Measurements from ENCODE around the gene SLC4A3. TPM values are rescaled to one million over a fixed set of nuclear protein-coding genes. Genes with fewer than 3 reads are reported as not detected.

The SLC4A3 gene
- total RNA-seq, 4 donors from 2014 or later: 0.34 to 2.1 (median 0.90) TPM

- peak in 1 of 2 donors; percentile 25 for DNase-seq (ENCODE audit: low spot score in 2 of 2)
- TF ChIP-seq, protein P1, sequence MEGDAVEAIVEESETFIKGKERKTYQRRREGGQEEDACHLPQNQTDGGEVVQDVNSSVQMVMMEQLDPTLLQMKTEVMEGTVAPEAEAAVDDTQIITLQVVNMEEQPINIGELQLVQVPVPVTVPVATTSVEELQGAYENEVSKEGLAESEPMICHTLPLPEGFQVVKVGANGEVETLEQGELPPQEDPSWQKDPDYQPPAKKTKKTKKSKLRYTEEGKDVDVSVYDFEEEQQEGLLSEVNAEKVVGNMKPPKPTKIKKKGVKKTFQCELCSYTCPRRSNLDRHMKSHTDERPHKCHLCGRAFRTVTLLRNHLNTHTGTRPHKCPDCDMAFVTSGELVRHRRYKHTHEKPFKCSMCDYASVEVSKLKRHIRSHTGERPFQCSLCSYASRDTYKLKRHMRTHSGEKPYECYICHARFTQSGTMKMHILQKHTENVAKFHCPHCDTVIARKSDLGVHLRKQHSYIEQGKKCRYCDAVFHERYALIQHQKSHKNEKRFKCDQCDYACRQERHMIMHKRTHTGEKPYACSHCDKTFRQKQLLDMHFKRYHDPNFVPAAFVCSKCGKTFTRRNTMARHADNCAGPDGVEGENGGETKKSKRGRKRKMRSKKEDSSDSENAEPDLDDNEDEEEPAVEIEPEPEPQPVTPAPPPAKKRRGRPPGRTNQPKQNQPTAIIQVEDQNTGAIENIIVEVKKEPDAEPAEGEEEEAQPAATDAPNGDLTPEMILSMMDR (IDR thresholded peaks at IDR 0.05): no peak
- no peak for TF ChIP-seq POLR2A (IDR thresholded peaks at IDR 0.05)
- WGBS, 2 donors: 44 to 49% methylated on average over 5 of the region's 5 CpGs
- H3K4me3 ChIP-seq (ENCODE audit: low read depth, poor library complexity, severe bottlenecking): no peak overlapping the region
- intact Hi-C loops (cut with DNase I; ENCODE audit: low total_unique reads): no loop called here
Measured at GRCh38 chr2:219671279-219671678, 43.8 kb downstream of the SLC4A3 start.

DNA sequence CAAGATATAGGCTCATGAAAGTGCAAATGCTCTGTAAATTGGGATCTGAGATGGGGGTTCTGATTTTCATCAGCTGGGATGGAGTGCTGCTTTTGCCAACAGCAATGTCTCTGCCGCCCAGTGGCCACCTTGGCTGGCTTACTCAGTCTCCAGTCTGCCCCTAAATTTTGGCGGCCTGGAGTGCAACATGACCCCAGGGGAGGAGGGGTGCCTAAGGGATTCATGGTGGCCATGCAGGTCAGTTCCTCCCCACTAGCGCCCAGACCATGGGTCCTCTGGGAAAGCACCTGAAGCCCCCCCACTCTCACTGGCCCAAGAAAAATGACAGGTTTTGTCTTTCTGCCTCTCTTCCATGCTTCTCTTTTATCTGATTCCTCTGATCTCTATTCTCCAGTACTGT lies 45.0 kb downstream of the SLC4A3 start:
- DNase-seq (ENCODE audit: low spot score in 2 of 2): peak in 1 of 2 donors; percentile 39
- no peak overlapping the region for H3K4me3 ChIP-seq (ENCODE audit: low read depth, poor library complexity, severe bottlenecking)
- no peak for TF ChIP-seq POLR2A (IDR thresholded peaks at IDR 0.05)
- TF ChIP-seq, protein P1 (IDR thresholded peaks at IDR 0.05): no peak
- intact Hi-C loops (cut with DNase I; ENCODE audit: low total_unique reads): no loop called here
- WGBS, 2 donors: 78 to 83% methylated on average over 3 of the region's 3 CpGs

- H3K4me3 ChIP-seq (ENCODE audit: low read depth, poor library complexity, severe bottlenecking): no peak overlapping the region
- intact Hi-C loops (cut with DNase I; ENCODE audit: low total_unique reads): no loop called here
- 43 to 51% methylated on average over 4 of the region's 4 CpGs for WGBS, 2 donors
- DNase-seq (ENCODE audit: low spot score in 2 of 2): peak in 1 of 2 donors; percentile 52
- no peak for TF ChIP-seq POLR2A (IDR thresholded peaks at IDR 0.05)
- TF ChIP-seq, protein P1 (IDR thresholded peaks at IDR 0.05): no peak
Measured at GRCh38 chr2:219675221-219675620, 47.8 kb downstream of the SLC4A3 start.

DNA sequence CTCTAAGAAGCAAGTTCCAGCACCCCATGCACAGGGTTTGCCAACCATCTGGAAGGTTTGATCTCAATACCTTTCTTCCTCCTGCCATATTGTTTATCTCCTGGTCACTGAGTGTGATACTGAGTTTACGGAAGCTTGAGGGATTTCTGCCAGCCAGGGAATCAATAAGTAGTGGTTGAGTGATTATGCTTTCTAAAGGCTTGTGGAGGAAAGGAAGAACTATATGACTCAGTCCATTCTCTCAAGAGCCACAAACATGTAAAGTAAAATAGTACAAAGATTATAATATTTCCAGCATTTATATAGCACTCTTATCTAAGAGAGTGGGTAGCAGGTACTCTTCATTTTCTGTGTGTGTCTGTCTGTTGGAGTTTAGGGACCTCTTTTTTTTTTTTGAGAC lies 49.2 kb downstream of the SLC4A3 start:
- no peak for TF ChIP-seq POLR2A (IDR thresholded peaks at IDR 0.05)
- TF ChIP-seq, protein P1 (IDR thresholded peaks at IDR 0.05): no peak

DNA sequence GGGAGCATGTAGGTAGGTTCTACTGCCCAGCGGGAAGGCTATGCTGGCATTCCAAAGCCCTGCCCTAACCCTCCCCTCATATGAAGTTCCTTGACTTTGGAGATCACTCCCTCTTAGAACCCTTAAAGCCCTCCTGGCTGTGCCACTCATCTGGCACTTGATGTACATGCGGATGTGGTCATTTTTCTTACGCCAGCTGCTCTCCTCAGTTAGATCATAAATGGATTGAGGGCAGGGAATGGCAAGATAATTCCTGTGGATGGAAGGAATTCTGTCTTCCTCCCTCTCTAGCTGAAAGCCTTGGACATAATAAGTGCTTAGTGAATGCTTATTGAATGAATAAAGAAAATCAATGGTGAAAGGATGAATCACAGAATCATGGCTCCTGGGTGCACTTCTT lies 51.6 kb downstream of the SLC4A3 start:
- 87 to 99% methylated on average over 3 of the region's 3 CpGs for WGBS, 2 donors
- H3K4me3 ChIP-seq (ENCODE audit: low read depth, poor library complexity, severe bottlenecking): no peak overlapping the region
- DNase-seq (ENCODE audit: low spot score in 2 of 2): no peak
- intact Hi-C loops (cut with DNase I; ENCODE audit: low total_unique reads): no loop called here
- TF ChIP-seq, protein P1 (IDR thresholded peaks at IDR 0.05): no peak
- TF ChIP-seq POLR2A (IDR thresholded peaks at IDR 0.05): no peak

More for the DNA sequence above, 49.2 kb downstream of the SLC4A3 start:
- 95 to 97% methylated on average over 1 of the region's 1 CpG for WGBS, 2 donors
- no peak for DNase-seq (ENCODE audit: low spot score in 2 of 2)
- intact Hi-C loops (cut with DNase I; ENCODE audit: low total_unique reads): no loop called here
- no peak overlapping the region for H3K4me3 ChIP-seq (ENCODE audit: low read depth, poor library complexity, severe bottlenecking)

DNA sequence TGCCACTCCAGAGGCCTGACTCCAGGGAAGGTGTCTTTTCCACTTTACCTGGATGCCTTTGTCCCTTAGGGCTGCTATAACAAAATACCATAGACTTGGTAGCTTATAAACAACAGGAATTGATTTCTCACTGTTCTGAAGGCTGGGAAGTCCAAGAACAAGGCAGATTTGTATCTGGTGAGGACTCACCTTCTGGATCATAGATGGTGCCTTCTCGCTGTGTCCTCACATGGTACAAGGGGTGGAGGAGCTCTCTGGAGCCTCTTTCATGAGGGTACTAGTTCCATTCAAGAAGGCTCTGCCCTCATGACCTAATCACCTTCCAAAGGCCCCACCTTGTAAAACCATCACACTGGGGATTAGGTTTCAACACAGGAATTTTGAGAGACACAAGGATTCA lies 52.1 kb downstream of the SLC4A3 start:
- intact Hi-C loops (cut with DNase I; ENCODE audit: low total_unique reads): no loop called here
- peak in 1 of 2 donors; percentile 12 for DNase-seq (ENCODE audit: low spot score in 2 of 2)
- H3K4me3 ChIP-seq (ENCODE audit: low read depth, poor library complexity, severe bottlenecking): no peak overlapping the region
- WGBS, 2 donors: 100% methylated on average over 1 of the region's 1 CpG
- no peak for TF ChIP-seq POLR2A (IDR thresholded peaks at IDR 0.05)
- TF ChIP-seq, protein P1 (IDR thresholded peaks at IDR 0.05): no peak

Data from lower leg skin (tissue), 4 donors.